ENCODE data around the gene BEGAIN.
A peak's percentile ranks its signal among the peaks of the same experiment; 100 is the strongest.

DNA sequence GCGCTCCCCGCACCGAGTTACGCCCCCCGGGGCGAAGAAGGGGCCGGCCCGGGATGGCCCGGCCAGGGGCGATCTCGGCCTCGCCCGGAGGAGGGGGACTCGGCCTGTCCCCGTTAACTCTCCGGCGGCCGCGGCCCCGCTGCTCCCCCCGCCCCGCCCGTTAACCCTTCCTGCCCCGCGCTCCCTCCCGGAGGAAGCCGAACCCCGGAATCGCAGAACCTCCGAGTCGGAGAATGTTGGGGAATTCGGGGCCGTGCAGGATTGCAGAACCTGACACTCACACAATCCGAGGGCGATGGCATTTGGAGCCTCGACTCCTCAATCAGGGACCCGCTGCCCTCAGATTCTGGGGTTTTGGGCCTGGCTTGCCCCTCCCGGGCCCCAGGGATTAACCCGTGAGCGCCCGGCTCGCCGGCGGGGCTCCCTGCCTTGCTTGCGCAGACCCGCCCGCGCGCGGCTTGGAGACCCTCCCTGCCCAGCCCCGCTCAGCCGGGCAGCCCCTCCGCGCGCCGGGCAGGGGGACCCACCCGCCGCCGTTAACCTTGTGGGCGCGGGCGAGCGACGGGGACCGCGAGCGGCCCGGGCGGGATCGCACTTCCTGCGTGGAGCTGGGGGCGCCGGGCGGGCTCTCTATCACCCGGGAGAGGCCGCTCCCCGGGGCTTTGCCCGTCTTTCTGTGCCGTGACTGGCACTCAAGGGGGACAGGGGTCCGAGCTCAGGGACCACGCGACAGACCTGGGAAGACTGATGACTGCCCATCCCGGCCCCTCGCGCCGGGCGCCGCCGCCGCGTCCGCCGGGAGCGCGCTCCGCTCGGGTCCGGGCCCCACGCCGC, 18.8 kb downstream of the BEGAIN start:
- TF ChIP-seq, protein P1, sequence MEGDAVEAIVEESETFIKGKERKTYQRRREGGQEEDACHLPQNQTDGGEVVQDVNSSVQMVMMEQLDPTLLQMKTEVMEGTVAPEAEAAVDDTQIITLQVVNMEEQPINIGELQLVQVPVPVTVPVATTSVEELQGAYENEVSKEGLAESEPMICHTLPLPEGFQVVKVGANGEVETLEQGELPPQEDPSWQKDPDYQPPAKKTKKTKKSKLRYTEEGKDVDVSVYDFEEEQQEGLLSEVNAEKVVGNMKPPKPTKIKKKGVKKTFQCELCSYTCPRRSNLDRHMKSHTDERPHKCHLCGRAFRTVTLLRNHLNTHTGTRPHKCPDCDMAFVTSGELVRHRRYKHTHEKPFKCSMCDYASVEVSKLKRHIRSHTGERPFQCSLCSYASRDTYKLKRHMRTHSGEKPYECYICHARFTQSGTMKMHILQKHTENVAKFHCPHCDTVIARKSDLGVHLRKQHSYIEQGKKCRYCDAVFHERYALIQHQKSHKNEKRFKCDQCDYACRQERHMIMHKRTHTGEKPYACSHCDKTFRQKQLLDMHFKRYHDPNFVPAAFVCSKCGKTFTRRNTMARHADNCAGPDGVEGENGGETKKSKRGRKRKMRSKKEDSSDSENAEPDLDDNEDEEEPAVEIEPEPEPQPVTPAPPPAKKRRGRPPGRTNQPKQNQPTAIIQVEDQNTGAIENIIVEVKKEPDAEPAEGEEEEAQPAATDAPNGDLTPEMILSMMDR (IDR thresholded peaks at IDR 0.05; ENCODE audit: extremely low read depth in 1 of 2, insufficient read depth in 1 of 2, low read depth in 1 of 2, low read length in 2 of 2): no peak
- TF ChIP-seq POLR2A (IDR thresholded peaks at IDR 0.05; ENCODE audit: low read depth, low read length): no peak
- peak; percentile 98 for TF ChIP-seq EZH2 (IDR thresholded peaks at IDR 0.05; ENCODE audit: borderline replicate concordance, low read depth, low read length, severe bottlenecking)
- no peak for TF ChIP-seq POLR2AphosphoS5 (IDR thresholded peaks at IDR 0.05; ENCODE audit: insufficient read depth, low read depth, low read length)
- no peak for TF ChIP-seq MYC (IDR thresholded peaks at IDR 0.05; ENCODE audit: low read depth, low read length)
- TF ChIP-seq, protein P2, sequence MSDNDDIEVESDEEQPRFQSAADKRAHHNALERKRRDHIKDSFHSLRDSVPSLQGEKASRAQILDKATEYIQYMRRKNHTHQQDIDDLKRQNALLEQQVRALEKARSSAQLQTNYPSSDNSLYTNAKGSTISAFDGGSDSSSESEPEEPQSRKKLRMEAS (IDR thresholded peaks at IDR 0.05; ENCODE audit: insufficient read depth, insufficient read length): no peak
